GM19467 (cell line): ENCODE measurements around the gene KRT4.

Source experiments
- ATAC-seq: cut with Tn5 transposase; IDR thresholded peaks from one replicate; pipeline ENCODE4 v1.9.1; 2021; ENCODE audit warnings: mild to moderate bottlenecking, moderate library complexity; ENCODE audit not compliant: unreplicated experiment

KRT4 gene

GRCh38 chr12:52822771-52823510 lies 9.0 kb upstream of the KRT4 start:
- no peak for ATAC-seq

GRCh38 chr12:52821826-52822660 lies 8.1 kb upstream of the KRT4 start:
- no peak for ATAC-seq

- no peak for ATAC-seq
Observed at GRCh38 chr12:52821071-52821730, 7.3 kb upstream of the KRT4 start.

- no peak for ATAC-seq
Observed at GRCh38 chr12:52820521-52820920, 6.6 kb upstream of the KRT4 start.

- no peak for ATAC-seq
Observed at GRCh38 chr12:52819731-52820510, 6.0 kb upstream of the KRT4 start.

GRCh38 chr12:52818887-52819420 lies 5.0 kb upstream of the KRT4 start:
- no peak for ATAC-seq

GRCh38 chr12:52818388-52818787 lies 4.5 kb upstream of the KRT4 start:
- ATAC-seq = no peak

GRCh38 chr12:52817699-52818238 lies 3.9 kb upstream of the KRT4 start:
- no peak for ATAC-seq

GRCh38 chr12:52817003-52817698 lies 3.2 kb upstream of the KRT4 start:
- ATAC-seq = no peak

- no peak for ATAC-seq
Observed at GRCh38 chr12:52815676-52816588, 2.0 kb upstream of the KRT4 start.

- no peak for ATAC-seq
Observed at GRCh38 chr12:52815161-52815560, 1.2 kb upstream of the KRT4 start.

- no peak for ATAC-seq
Observed at GRCh38 chr12:52814710-52815155, 817 bp upstream of the KRT4 start.

GRCh38 chr12:52813203-52813819 lies 605 bp downstream of the KRT4 start:
- ATAC-seq = no peak

GRCh38 chr12:52812749-52813148 lies 1.2 kb downstream of the KRT4 start:
- ATAC-seq = no peak

- no peak for ATAC-seq
Observed at GRCh38 chr12:52812073-52812400, 1.9 kb downstream of the KRT4 start.

- no peak for ATAC-seq
Observed at GRCh38 chr12:52811191-52812072, 2.5 kb downstream of the KRT4 start.

- ATAC-seq = no peak
Observed at GRCh38 chr12:52810554-52810953, 3.4 kb downstream of the KRT4 start.
